ENCODE results near the gene AFAP1L1.

DNA sequence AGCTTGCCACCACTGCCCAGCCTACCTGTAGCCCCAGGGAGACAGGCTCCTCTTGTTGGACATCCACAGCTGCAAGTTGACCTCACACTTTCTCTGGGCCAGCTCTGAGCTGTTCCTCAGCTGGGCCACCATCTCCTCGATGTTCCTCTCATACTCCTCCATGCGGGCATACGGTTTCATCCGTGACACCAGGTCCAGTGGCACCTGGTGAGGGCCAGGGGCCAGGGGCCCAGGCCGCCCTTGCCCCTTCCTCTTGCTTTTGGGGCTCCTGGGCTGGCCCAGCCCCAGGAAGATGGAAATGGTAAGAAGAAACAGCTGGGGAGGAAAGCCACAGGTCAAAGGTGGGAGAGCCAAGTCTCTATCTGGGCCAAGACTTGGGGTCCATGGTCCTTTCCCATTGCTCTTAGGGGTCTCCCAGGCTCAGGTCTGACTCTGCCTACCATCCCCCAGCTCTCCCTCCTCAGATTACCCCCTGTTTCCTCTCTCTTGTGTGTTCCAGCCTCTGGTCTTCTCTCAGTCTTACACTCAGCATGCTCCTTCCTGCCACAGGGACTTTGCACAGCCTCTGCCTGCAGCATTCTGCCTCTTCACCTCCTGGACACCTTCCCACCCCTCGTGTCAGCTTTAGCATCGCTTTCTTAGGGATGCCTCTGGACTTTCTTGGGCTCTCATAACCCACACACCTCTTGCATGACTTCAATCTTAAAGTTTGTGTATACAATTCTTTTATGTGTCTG, 105.2 kb downstream of the AFAP1L1 start:
- TF ChIP-seq, protein P1, sequence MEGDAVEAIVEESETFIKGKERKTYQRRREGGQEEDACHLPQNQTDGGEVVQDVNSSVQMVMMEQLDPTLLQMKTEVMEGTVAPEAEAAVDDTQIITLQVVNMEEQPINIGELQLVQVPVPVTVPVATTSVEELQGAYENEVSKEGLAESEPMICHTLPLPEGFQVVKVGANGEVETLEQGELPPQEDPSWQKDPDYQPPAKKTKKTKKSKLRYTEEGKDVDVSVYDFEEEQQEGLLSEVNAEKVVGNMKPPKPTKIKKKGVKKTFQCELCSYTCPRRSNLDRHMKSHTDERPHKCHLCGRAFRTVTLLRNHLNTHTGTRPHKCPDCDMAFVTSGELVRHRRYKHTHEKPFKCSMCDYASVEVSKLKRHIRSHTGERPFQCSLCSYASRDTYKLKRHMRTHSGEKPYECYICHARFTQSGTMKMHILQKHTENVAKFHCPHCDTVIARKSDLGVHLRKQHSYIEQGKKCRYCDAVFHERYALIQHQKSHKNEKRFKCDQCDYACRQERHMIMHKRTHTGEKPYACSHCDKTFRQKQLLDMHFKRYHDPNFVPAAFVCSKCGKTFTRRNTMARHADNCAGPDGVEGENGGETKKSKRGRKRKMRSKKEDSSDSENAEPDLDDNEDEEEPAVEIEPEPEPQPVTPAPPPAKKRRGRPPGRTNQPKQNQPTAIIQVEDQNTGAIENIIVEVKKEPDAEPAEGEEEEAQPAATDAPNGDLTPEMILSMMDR (IDR thresholded peaks at IDR 0.05), result no peak
- no peak for TF ChIP-seq POLR2A (IDR thresholded peaks at IDR 0.05)
- TF ChIP-seq EP300 (IDR thresholded peaks at IDR 0.05), result no peak
- TF ChIP-seq POLR2AphosphoS5 (IDR thresholded peaks at IDR 0.05), result no peak
